KBM-7 (cell line): ENCODE data around the gene GRIFIN.

ENCODE experiments used
- DNase-seq: peaks from one replicate; pipeline ENCODE4 v3.0.0-alpha.2; 2015
- in situ Hi-C: fragments of 300-500 bp; cut with MboI; formaldehyde crosslinking; loops from 2 replicates; pipeline ENCODE4 v1.14.3; 2020; ENCODE audit warnings: low sequenced_read_pairs, low pct_unique_long_range_greater_than_20kb, mixed read lengths

The GRIFIN gene

GRCh38 chr7:2501947-2502646, 25.9 kb upstream of the GRIFIN start:
- in situ Hi-C loops: no loop called here
- no peak for DNase-seq

- in situ Hi-C loops: no loop called here
- DNase-seq: no peak
These were observed 24.5 kb upstream of the GRIFIN start for GRCh38 chr7:2500701-2501100.

GRCh38 chr7:2499719-2500430, 23.7 kb upstream of the GRIFIN start:
- in situ Hi-C loops: no loop called here

GRCh38 chr7:2499181-2499580, 23.0 kb upstream of the GRIFIN start:
- in situ Hi-C loops: no loop called here
- no peak for DNase-seq

More at GRCh38 chr7:2499719-2500430, 23.7 kb upstream of the GRIFIN start:
- no peak for DNase-seq

GRCh38 chr7:2498708-2499107, 22.5 kb upstream of the GRIFIN start:
- in situ Hi-C loops: no loop called here
- no peak for DNase-seq

- peak; percentile 48 for DNase-seq
- in situ Hi-C loops: no loop called here
These were observed 21.5 kb upstream of the GRIFIN start for GRCh38 chr7:2497500-2498336.

- DNase-seq: no peak
- in situ Hi-C loops: no loop called here
These were observed 20.9 kb upstream of the GRIFIN start for GRCh38 chr7:2497065-2497464.

GRCh38 chr7:2496375-2496774, 20.2 kb upstream of the GRIFIN start:
- DNase-seq: no peak
- in situ Hi-C loops: no loop called here

GRCh38 chr7:2495418-2496299, 19.5 kb upstream of the GRIFIN start:
- no peak for DNase-seq
- in situ Hi-C loops: no loop called here

- in situ Hi-C loops: no loop called here
- DNase-seq: no peak
These were observed 18.3 kb upstream of the GRIFIN start for GRCh38 chr7:2494191-2495130.

- DNase-seq: no peak
- in situ Hi-C loops: no loop called here
These were observed 17.3 kb upstream of the GRIFIN start for GRCh38 chr7:2493205-2494164.

GRCh38 chr7:2492038-2492437, 15.8 kb upstream of the GRIFIN start:
- in situ Hi-C loops: no loop called here
- DNase-seq: no peak

GRCh38 chr7:2490181-2490651, 14.0 kb upstream of the GRIFIN start:
- no peak for DNase-seq
- in situ Hi-C loops: no loop called here

GRCh38 chr7:2488681-2489080, 12.5 kb upstream of the GRIFIN start:
- in situ Hi-C loops: no loop called here
- no peak for DNase-seq

- no peak for DNase-seq
- in situ Hi-C loops: no loop called here
These were observed 12.1 kb upstream of the GRIFIN start for GRCh38 chr7:2488272-2488645.

- in situ Hi-C loops: no loop called here
- DNase-seq: no peak
These were observed 11.5 kb upstream of the GRIFIN start for GRCh38 chr7:2487586-2488271.
